GM12874 (cell line): ENCODE measurements around the gene SLC22A3.

ENCODE experiments used
- TF ChIP-seq, protein P1 (sequence below): IDR thresholded peaks from 2 replicates; pipeline ENCODE4 v1.5.1; 2011; ENCODE audit warnings: low read depth, mild to moderate bottlenecking, control low read depth, low read length, moderate library complexity; ENCODE audit not compliant: insufficient read depth

The SLC22A3 gene

GRCh38 chr6:160378218-160378617 is 30.0 kb downstream of the SLC22A3 start:
- TF ChIP-seq, protein P1, sequence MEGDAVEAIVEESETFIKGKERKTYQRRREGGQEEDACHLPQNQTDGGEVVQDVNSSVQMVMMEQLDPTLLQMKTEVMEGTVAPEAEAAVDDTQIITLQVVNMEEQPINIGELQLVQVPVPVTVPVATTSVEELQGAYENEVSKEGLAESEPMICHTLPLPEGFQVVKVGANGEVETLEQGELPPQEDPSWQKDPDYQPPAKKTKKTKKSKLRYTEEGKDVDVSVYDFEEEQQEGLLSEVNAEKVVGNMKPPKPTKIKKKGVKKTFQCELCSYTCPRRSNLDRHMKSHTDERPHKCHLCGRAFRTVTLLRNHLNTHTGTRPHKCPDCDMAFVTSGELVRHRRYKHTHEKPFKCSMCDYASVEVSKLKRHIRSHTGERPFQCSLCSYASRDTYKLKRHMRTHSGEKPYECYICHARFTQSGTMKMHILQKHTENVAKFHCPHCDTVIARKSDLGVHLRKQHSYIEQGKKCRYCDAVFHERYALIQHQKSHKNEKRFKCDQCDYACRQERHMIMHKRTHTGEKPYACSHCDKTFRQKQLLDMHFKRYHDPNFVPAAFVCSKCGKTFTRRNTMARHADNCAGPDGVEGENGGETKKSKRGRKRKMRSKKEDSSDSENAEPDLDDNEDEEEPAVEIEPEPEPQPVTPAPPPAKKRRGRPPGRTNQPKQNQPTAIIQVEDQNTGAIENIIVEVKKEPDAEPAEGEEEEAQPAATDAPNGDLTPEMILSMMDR, result no peak

- TF ChIP-seq, protein P1, result no peak
Observed at GRCh38 chr6:160378882-160379281, 30.7 kb downstream of the SLC22A3 start.

DNA sequence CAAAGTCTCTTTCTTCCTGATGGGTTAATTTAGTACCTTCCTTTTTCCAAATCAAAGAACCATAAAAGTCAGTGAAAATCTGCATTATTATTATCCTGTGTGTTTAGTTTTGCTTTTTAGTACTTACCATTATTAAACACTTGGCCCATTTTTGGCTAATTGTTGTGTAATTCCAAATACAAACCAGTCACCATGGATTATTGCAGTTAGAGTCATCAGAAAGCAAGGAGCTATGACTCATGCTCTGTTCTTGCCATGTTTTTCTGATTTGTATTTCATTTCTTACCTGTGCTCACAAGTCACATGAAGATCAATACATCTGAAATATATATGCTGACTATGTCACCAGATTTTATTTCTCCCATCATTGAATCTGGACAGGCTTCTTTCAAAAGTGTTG is 31.3 kb downstream of the SLC22A3 start:
- TF ChIP-seq, protein P1, result no peak

DNA sequence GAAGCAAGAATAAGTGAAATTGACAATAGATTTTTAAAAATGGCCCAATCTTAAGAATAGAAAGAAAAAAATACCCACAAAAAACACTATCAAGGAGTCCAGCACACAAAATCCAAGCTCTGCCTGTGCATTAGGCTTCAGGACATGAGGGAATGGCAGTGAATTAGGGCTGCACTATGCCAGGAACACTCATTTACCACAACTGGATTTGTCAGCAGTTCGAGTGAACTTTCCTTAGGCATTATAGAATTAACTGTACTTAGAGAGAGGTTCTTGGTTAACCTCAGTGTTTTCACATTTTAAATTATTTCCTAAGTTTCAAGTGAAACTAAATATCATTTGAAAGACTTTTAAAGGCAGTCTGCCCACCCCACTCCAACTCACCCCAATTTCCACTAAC is 34.8 kb downstream of the SLC22A3 start:
- TF ChIP-seq, protein P1, result no peak

DNA sequence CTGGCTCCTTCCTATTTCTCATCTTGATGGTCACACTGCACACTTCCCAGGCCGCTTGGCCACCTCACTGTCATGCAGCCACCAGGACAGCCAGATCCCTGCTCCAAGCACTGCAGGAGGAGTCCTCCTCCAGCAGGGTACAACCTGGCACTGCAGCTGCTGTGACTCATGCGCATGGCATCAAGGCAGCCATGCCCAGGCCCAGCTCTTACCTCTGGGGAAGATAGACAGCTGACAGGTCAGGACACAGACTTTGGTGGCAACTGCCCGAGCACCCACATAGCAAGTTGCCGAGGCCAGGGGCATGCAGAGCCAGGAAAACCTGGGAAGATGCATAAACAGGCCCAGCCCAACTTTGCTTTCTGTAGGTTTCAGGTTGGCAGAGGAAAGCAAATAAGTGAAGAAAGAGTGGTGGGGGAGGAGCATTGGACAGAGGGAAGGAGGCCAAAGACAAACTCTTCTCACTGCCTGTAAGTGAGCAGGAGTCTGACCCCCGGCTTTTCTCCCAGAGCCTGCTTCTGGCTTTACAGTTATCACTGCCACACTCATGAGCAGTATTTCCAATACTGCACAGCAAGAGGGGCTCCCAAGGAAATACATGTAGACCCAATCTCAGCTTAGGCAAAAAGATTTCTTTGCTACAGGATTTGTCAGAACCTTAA is 38.8 kb downstream of the SLC22A3 start:
- TF ChIP-seq, protein P1, result no peak

DNA sequence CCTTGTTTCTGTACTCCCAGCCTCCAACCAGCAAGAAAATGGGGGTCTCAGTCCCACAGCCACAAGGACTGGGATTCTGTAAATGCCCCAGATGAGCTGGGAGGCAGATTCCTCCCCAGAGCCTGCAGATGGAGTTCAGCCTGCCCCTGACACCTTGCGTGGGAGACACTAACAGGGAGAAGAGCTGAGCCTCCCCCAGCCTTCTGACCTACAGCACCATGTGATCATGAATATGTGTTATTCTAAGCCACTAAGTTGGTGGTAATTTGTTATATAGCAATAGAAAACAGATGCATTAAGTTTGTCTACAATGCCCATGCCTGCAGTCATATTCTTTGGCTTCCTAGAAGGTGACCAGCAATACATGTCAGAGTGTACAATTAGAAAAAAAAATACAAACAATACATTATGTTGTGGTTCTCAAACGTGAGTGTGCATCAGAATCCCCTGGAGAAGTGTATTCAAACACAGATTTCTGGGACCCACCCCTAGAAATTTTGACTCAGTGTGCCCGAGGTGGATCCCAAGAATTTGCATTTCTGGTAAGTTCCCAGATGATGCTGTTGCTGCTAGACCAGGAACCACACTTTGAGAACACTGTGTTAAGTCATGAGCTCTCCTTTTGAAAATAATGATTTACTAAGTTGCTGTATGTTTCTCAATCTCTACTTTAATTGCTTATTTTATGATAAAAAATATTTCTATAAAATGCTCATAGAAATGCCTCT is 39.9 kb downstream of the SLC22A3 start:
- TF ChIP-seq, protein P1, result no peak

GRCh38 chr6:160388922-160389321 is 40.7 kb downstream of the SLC22A3 start:
- TF ChIP-seq, protein P1, result no peak
